Caco-2 (cell line): ENCODE results near the gene INPPL1. TPM values are rescaled to one million over a fixed set of nuclear protein-coding genes. Genes with fewer than 3 reads are reported as not detected.
"Not testable (repeated sequence)": the region's sequence is repeated elsewhere in the genome, so short reads cannot be mapped to it uniquely, and the experiment has no call there.

ENCODE experiments used
- BruUV-seq: library from RNA; stranded (reverse); fragments of 400-500 nt; replicated peaks from 2 replicates; lab custom pipeline; 2021; lab: Mats Ljungman, UMichigan
- CTCF ChIA-PET: fragments of 300-600 bp; sonication (Branson Sonifier 250); formaldehyde crosslinking; loops from one replicate; lab custom pipeline; 2022; ENCODE audit warnings: antibody characterized with exemption; lab: Charles Lee
- POLR2A ChIA-PET: fragments of 300-600 bp; sonication (Branson Sonifier 250); formaldehyde crosslinking; loops from one replicate; lab custom pipeline; 2022; ENCODE audit warnings: antibody characterized with exemption; lab: Charles Lee
- DNase-seq, 2 experiments: peaks; one replicate each; pipeline versions ENCODE4 v3.0.0 to v3.0.0-alpha.2; 2020 to 2022
- H3K27me3 ChIP-seq: replicated peaks from 2 replicates; pipeline ENCODE4 v1.6.0; 2011; ENCODE audit warnings: low read length; ENCODE audit not compliant: control insufficient read depth, insufficient read depth
- H3K36me3 ChIP-seq: 2 replicates; pipeline ENCODE4 v1.5.1; 2011; ENCODE audit warnings: low read length; ENCODE audit not compliant: control insufficient read depth, insufficient read depth
- H3K4me1 ChIP-seq: fragments of 250-450 bp; sonication (Bioruptor Pico); 2 replicates; pipeline ENCODE4 v1.5.1; 2020; ENCODE audit warnings: mild to moderate bottlenecking
- H3K4me3 ChIP-seq: 2 replicates; pipeline ENCODE4 v1.5.1; 2011; ENCODE audit warnings: low read depth, mild to moderate bottlenecking, control low read depth, low read length
- H3K9me3 ChIP-seq: fragments of 250-450 bp; sonication (Bioruptor Pico); 2 replicates; pipeline ENCODE4 v1.5.1; 2020; ENCODE audit warnings: mild to moderate bottlenecking, moderate library complexity
- H3K27ac Mint-ChIP-seq: one replicate; pipeline ENCODE4 v1.8.0; 2022; ENCODE audit warnings: mixed read lengths; ENCODE audit not compliant: unreplicated experiment
- H3K27me3 Mint-ChIP-seq: one replicate; pipeline ENCODE4 v1.8.0; 2022; ENCODE audit warnings: mixed read lengths; ENCODE audit not compliant: insufficient read depth, unreplicated experiment
- H3K36me3 Mint-ChIP-seq: one replicate; pipeline ENCODE4 v1.8.0; 2022; ENCODE audit warnings: mild to moderate bottlenecking, mixed read lengths; ENCODE audit not compliant: insufficient read depth, unreplicated experiment
- H3K4me1 Mint-ChIP-seq: one replicate; pipeline ENCODE4 v1.8.0; 2022; ENCODE audit warnings: low read depth, mixed read lengths; ENCODE audit not compliant: unreplicated experiment
- H3K4me3 Mint-ChIP-seq: one replicate; pipeline ENCODE4 v1.8.0; 2022; ENCODE audit warnings: mild to moderate bottlenecking, moderate library complexity, mixed read lengths; ENCODE audit not compliant: unreplicated experiment
- H3K9me3 Mint-ChIP-seq: one replicate; pipeline ENCODE4 v1.8.0; 2022; ENCODE audit warnings: mixed read lengths; ENCODE audit not compliant: unreplicated experiment
- intact Hi-C: fragments of 100-400 bp; cut with micrococcal nuclease; formaldehyde crosslinking; loops from one replicate; pipeline ENCODE4 v1.10.0; 2022; ENCODE audit not compliant: unreplicated experiment
- total RNA-seq: library from RNA; stranded (reverse); gene quantifications from 2 replicates; pipeline ENCODE4 v1.2.3, GENCODE V29; 2022
- TF ChIP-seq, protein P1 (sequence below), 2 experiments: fragments of 200-600 bp in 1 of 2; IDR thresholded peaks; 1 replicate in 1 of 2; 2 replicates in 1 of 2; pipeline versions ENCODE4 v1.5.1 to v1.8.0; 2011 to 2022; ENCODE audit warnings: antibody characterized with exemption in 1 of 2, control low read depth in 1 of 2, inconsistent platforms in 1 of 2, low read depth in 1 of 2, low read length in 1 of 2, mild to moderate bottlenecking in 1 of 2, moderate library complexity in 1 of 2; ENCODE audit not compliant: insufficient read depth in 1 of 2, severe bottlenecking in 1 of 2, unreplicated experiment in 1 of 2

INPPL1 gene
- total RNA-seq, 1 experiment from 2014 or later = 393 TPM

GRCh38 chr11:72265951-72266350 lies 41.4 kb downstream of the INPPL1 start:
- intact Hi-C loops = no loop called here
- Histone ChIP-seq H3K27me3 (no peaks in the 10 kb centered on the region), H3K4me3 (no peak overlapping the region), H3K4me1 (0 out of 2 replicates have a peak, but pooled peaks cover 3% of the 10 kb centered on the region), H3K9me3 (no peaks in the 10 kb centered on the region), H3K36me3 (no peaks in the 10 kb centered on the region)
- H3K9me3 Mint-ChIP-seq = no peaks in the 10 kb centered on the region
- H3K27ac Mint-ChIP-seq = no peak overlapping the region
- no TSS peak for BruUV-seq
- peaks cover 15% of the 10 kb centered on the region for H3K27me3 Mint-ChIP-seq
- no peaks in the 10 kb centered on the region for H3K4me1 Mint-ChIP-seq
- TF ChIP-seq, protein P1, sequence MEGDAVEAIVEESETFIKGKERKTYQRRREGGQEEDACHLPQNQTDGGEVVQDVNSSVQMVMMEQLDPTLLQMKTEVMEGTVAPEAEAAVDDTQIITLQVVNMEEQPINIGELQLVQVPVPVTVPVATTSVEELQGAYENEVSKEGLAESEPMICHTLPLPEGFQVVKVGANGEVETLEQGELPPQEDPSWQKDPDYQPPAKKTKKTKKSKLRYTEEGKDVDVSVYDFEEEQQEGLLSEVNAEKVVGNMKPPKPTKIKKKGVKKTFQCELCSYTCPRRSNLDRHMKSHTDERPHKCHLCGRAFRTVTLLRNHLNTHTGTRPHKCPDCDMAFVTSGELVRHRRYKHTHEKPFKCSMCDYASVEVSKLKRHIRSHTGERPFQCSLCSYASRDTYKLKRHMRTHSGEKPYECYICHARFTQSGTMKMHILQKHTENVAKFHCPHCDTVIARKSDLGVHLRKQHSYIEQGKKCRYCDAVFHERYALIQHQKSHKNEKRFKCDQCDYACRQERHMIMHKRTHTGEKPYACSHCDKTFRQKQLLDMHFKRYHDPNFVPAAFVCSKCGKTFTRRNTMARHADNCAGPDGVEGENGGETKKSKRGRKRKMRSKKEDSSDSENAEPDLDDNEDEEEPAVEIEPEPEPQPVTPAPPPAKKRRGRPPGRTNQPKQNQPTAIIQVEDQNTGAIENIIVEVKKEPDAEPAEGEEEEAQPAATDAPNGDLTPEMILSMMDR (IDR thresholded peaks at IDR 0.05; ENCODE audit: insufficient read depth in 1 of 2, low read depth in 1 of 2, low read length in 1 of 2, severe bottlenecking in 1 of 2, unreplicated experiment in 1 of 2) = no peak
- no peak for DNase-seq
- H3K36me3 Mint-ChIP-seq = no peaks in the 10 kb centered on the region
- POLR2A ChIA-PET = no interaction called here
- no peak overlapping the region for H3K4me3 Mint-ChIP-seq
- CTCF ChIA-PET = interaction anchor here (1.5 kb wide), 1 partner anchor 165 kb away, joined by 4 read pairs; no protein-coding TSS in a partner anchor

DNA sequence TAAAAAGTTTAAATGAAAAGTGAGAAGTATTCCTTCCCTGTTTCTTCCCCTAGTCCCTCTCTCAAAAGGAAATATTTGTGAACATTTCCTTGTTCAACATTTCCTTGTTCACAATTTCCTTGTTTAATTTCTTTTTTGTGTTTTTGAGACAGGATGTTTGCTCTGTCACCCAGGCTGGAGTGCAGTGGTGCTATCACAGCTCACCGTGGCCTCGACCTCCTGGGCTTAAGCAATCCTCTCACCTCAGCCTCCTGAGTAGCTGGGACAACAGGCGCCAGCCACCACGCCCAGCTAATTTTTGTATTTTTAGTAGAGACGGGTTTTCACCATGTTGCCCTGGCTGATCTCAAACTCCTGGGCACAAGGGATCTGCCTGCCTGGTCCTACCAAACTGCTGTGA lies 42.4 kb downstream of the INPPL1 start:
- H3K9me3 ChIP-seq, H3K4me3 ChIP-seq, BruUV-seq, H3K27ac Mint-ChIP-seq, intact Hi-C loops, H3K36me3 Mint-ChIP-seq, DNase-seq, H3K27me3 ChIP-seq, H3K4me1 Mint-ChIP-seq, H3K4me3 Mint-ChIP-seq, H3K9me3 Mint-ChIP-seq, POLR2A ChIA-PET, H3K4me1 ChIP-seq, H3K36me3 ChIP-seq: not testable (repeated sequence)
- peaks cover 15% of the 10 kb centered on the region for H3K27me3 Mint-ChIP-seq
- CTCF ChIA-PET = interaction anchor here (1.2 kb wide), 1 partner anchor 164 kb away, joined by 4 read pairs; no protein-coding TSS in a partner anchor

- H3K4me3 ChIP-seq = no peak overlapping the region
- no peaks in the 10 kb centered on the region for H3K27me3 ChIP-seq
- H3K4me1 Mint-ChIP-seq = no peaks in the 10 kb centered on the region
- peaks cover 2% of the 10 kb centered on the region for H3K36me3 Mint-ChIP-seq
- H3K36me3 ChIP-seq = no peaks in the 10 kb centered on the region
- 0 out of 2 replicates have a peak, but pooled peaks cover 3% of the 10 kb centered on the region for H3K4me1 ChIP-seq
- intact Hi-C loops = no loop called here
- H3K27me3 Mint-ChIP-seq = peaks cover 11% of the 10 kb centered on the region
- no peak overlapping the region for H3K4me3 Mint-ChIP-seq
- TF ChIP-seq, protein P1 (IDR thresholded peaks at IDR 0.05; ENCODE audit: insufficient read depth in 1 of 2, low read depth in 1 of 2, low read length in 1 of 2, severe bottlenecking in 1 of 2, unreplicated experiment in 1 of 2) = no peak
- BruUV-seq = no TSS peak
- ChIA-PET CTCF (interaction anchor here (0.6 to 1.2 kb wide), 2 partner anchors 163 to 572 kb away, joined by 4 read pairs; no protein-coding TSS in a partner anchor), POLR2A (no interaction called here)
- no peaks in the 10 kb centered on the region for H3K9me3 ChIP-seq
- DNase-seq = no peak
- no peaks in the 10 kb centered on the region for H3K9me3 Mint-ChIP-seq
- no peak overlapping the region for H3K27ac Mint-ChIP-seq
Observed at GRCh38 chr11:72267956-72268617, 43.5 kb downstream of the INPPL1 start.
